SW 1271 (cell line): ENCODE results near the gene SLC39A11.
"Not testable (repeated sequence)": the region's sequence is repeated elsewhere in the genome, so short reads cannot be mapped to it uniquely, and the experiment has no call there.

ENCODE experiments used
- DNase-seq, 2 experiments: peaks; one replicate each; lab custom pipeline; 2025; lab: John Stamatoyannopoulos, UW

The SLC39A11 gene

GRCh38 chr17:72714357-72714966 lies 378.0 kb downstream of the SLC39A11 start:
- DNase-seq, result no peak

- no peak for DNase-seq
These were observed 378.8 kb downstream of the SLC39A11 start for GRCh38 chr17:72713701-72714100.

GRCh38 chr17:72711521-72712310 lies 380.8 kb downstream of the SLC39A11 start:
- DNase-seq, result no peak

- no peak for DNase-seq
These were observed 381.7 kb downstream of the SLC39A11 start for GRCh38 chr17:72710834-72711233.

GRCh38 chr17:72710202-72710601 lies 382.3 kb downstream of the SLC39A11 start:
- DNase-seq, result no peak

GRCh38 chr17:72708682-72709081 lies 383.8 kb downstream of the SLC39A11 start:
- not testable (repeated sequence) for DNase-seq

GRCh38 chr17:72707881-72708280 lies 384.6 kb downstream of the SLC39A11 start:
- no peak for DNase-seq

GRCh38 chr17:72706396-72706981 lies 386.0 kb downstream of the SLC39A11 start:
- DNase-seq, result no peak

GRCh38 chr17:72705905-72706395 lies 386.5 kb downstream of the SLC39A11 start:
- no peak for DNase-seq

- DNase-seq, result no peak
These were observed 389.5 kb downstream of the SLC39A11 start for GRCh38 chr17:72702998-72703397.

GRCh38 chr17:72702136-72702735 lies 390.3 kb downstream of the SLC39A11 start:
- DNase-seq, result no peak

GRCh38 chr17:72700226-72700625 lies 392.3 kb downstream of the SLC39A11 start:
- DNase-seq, result no peak

- no peak for DNase-seq
These were observed 392.9 kb downstream of the SLC39A11 start for GRCh38 chr17:72699545-72699944.

- DNase-seq, result no peak
These were observed 394.8 kb downstream of the SLC39A11 start for GRCh38 chr17:72697602-72698146.

GRCh38 chr17:72696721-72697120 lies 395.8 kb downstream of the SLC39A11 start:
- DNase-seq, result no peak

- no peak for DNase-seq
These were observed 396.3 kb downstream of the SLC39A11 start for GRCh38 chr17:72696156-72696555.

- no peak for DNase-seq
These were observed 398.5 kb downstream of the SLC39A11 start for GRCh38 chr17:72693956-72694355.

GRCh38 chr17:72693151-72693878 lies 399.2 kb downstream of the SLC39A11 start:
- DNase-seq, result no peak

GRCh38 chr17:72692676-72693075 lies 399.8 kb downstream of the SLC39A11 start:
- DNase-seq, result no peak

GRCh38 chr17:72691586-72691985 lies 400.9 kb downstream of the SLC39A11 start:
- no peak for DNase-seq

GRCh38 chr17:72691017-72691416 lies 401.5 kb downstream of the SLC39A11 start:
- DNase-seq, result no peak

GRCh38 chr17:72687886-72688285 lies 404.6 kb downstream of the SLC39A11 start:
- DNase-seq, result no peak
